ENCODE data around the gene SLC27A5.

DNA sequence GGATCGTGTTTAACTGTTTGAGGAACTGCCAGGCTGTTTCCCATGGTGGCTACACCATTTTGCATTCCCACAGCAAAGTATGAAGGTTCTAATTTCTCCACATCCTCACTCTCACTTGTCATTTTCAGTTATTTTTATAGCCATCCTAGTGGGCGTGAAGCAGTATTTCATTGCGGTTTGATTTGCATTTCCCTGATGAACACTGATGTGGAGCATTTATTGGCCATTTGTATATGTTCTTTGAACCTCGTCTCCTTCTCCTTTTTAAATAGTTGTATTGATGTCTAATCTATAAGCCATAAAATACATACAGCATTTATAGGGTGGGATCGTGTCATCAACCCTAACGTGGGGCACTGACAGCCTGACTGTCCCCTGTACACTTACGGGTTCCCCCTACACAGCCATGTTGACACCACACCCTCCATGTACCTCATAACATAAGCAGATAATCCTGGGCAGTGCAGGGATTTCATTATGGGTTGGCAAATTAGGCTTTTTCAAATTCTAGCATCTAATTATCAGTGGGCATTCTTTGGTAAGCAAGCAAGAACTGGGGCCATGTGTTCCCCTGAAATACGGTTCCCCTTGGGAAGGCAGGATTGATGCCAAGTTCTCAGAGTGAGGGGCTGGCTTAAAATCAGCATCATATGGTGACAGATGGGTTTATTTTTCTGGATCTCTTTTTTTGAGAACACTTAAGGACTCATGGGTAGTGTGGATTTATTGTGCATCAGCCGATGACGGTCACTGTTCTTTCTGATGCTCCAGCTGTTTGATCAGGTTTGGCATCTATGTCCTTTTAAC, 19.4 kb upstream of the SLC27A5 start:
- TF ChIP-seq, protein P1, sequence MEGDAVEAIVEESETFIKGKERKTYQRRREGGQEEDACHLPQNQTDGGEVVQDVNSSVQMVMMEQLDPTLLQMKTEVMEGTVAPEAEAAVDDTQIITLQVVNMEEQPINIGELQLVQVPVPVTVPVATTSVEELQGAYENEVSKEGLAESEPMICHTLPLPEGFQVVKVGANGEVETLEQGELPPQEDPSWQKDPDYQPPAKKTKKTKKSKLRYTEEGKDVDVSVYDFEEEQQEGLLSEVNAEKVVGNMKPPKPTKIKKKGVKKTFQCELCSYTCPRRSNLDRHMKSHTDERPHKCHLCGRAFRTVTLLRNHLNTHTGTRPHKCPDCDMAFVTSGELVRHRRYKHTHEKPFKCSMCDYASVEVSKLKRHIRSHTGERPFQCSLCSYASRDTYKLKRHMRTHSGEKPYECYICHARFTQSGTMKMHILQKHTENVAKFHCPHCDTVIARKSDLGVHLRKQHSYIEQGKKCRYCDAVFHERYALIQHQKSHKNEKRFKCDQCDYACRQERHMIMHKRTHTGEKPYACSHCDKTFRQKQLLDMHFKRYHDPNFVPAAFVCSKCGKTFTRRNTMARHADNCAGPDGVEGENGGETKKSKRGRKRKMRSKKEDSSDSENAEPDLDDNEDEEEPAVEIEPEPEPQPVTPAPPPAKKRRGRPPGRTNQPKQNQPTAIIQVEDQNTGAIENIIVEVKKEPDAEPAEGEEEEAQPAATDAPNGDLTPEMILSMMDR (IDR thresholded peaks at IDR 0.05): no peak
- TF ChIP-seq POLR2A (IDR thresholded peaks at IDR 0.05): no peak

All from uterus (tissue), 2 donors.